A549 (cell line): ENCODE data around the gene ALDH1B1. TPM values are rescaled to one million over a fixed set of nuclear protein-coding genes. Genes with fewer than 3 reads are reported as not detected.
A peak's percentile ranks its signal among the peaks of the same experiment; 100 is the strongest.

Experiments used
- ATAC-seq, 2 experiments: fragments of 200-7000 bp in 1 of 2; fragments of >200 bp in 1 of 2; cut with Nextera tagmentation in 1 of 2; cut with Tn5 transposase in 1 of 2; 3 replicates each; pipeline versions ENCODE4 v1.8.0 to v1.9.1; 2018 to 2020; ENCODE audit warnings: mild to moderate bottlenecking in 1 of 2, moderate library complexity in 1 of 2
- CTCF ChIA-PET: fragments of 300-600 bp; sonication (Branson Sonifier 250); formaldehyde crosslinking; extraction: SDS; loops from one replicate; lab custom pipeline; 2021; ENCODE audit warnings: antibody characterized with exemption, inconsistent platforms; lab: Yijun Ruan, JAX
- POLR2A ChIA-PET: fragments of 350-600 bp; formaldehyde crosslinking; extraction: SDS; loops from one replicate; lab custom pipeline; 2021; ENCODE audit warnings: antibody characterized with exemption, inconsistent platforms; lab: Yijun Ruan, JAX
- DNase-seq, 2 experiments: peaks; one replicate each; pipeline versions ENCODE4 v3.0.0 to v3.0.0-alpha.2; 2011 to 2016; ENCODE audit warnings: low read depth in 1 of 2, low spot score in 1 of 2
- FAIRE-seq: peaks from 2 replicates; lab custom pipeline; 2011; peaks lifted over from hg19 to GRCh38; lab: Jason Lieb, UNC
- H3K27ac ChIP-seq, 2 experiments: fragments of >200 bp; sonication (Bioruptor Twin); formaldehyde crosslinking; 3 replicates each; pipeline ENCODE4 v1.5.1; 2016 to 2017
- H3K4me1 ChIP-seq: fragments of >200 bp; sonication (Bioruptor Twin); formaldehyde crosslinking; 3 replicates; pipeline ENCODE4 v1.6.1; 2016
- H3K4me2 ChIP-seq: fragments of >200 bp; sonication (Bioruptor Twin); formaldehyde crosslinking; 3 replicates; pipeline ENCODE4 v1.6.1; 2016
- H3K4me3 ChIP-seq: fragments of >200 bp; sonication (Bioruptor Twin); formaldehyde crosslinking; 3 replicates; pipeline ENCODE4 v1.5.1; 2016
- H3K9me3 ChIP-seq: fragments of >200 bp; sonication (Bioruptor Twin); formaldehyde crosslinking; 3 replicates; pipeline ENCODE4 v1.6.1; 2016
- ATOH8 ChIP-seq: fragments of 250-450 bp; sonication (Bioruptor Pico); IDR thresholded peaks from 2 replicates; pipeline ENCODE4 v1.5.0; 2020; ENCODE audit warnings: low read depth, mild to moderate bottlenecking, moderate library complexity
- BHLHE40 ChIP-seq: IDR thresholded peaks from 2 replicates; pipeline ENCODE4 v1.6.1; 2012; ENCODE audit warnings: low read depth, low read length, inconsistent platforms
- CBX8 ChIP-seq: fragments of 200-600 bp; sonication (generic); IDR thresholded peaks from 2 replicates; pipeline ENCODE4 v1.6.1; 2016
- CEBPB ChIP-seq, 2 experiments: fragments of >200 bp in 1 of 2; sonication (Bioruptor Twin) in 1 of 2; formaldehyde crosslinking in 1 of 2; IDR thresholded peaks; 2 replicates each; pipeline ENCODE4 v1.6.1; 2012 to 2016
- CHD4 ChIP-seq: fragments of 200-600 bp; sonication (generic); IDR thresholded peaks from 2 replicates; pipeline ENCODE4 v1.6.1; 2016; ENCODE audit warnings: antibody characterized with exemption, mild to moderate bottlenecking, borderline replicate concordance
- E2F6 ChIP-seq: IDR thresholded peaks from 2 replicates; pipeline ENCODE4 v1.6.1; 2012; ENCODE audit warnings: low read depth, borderline replicate concordance
- EHF ChIP-seq: fragments of 250-450 bp; sonication (Bioruptor Pico); IDR thresholded peaks from 2 replicates; pipeline ENCODE4 v1.5.0; 2020; ENCODE audit warnings: mild to moderate bottlenecking
- EHMT2 ChIP-seq: fragments of 200-600 bp; sonication (generic); IDR thresholded peaks from 2 replicates; pipeline ENCODE4 v1.6.1; 2016; ENCODE audit warnings: antibody characterized with exemption, low read depth, mild to moderate bottlenecking, moderate library complexity
- ESRRA ChIP-seq: fragments of 150-350 bp; IDR thresholded peaks from 2 replicates; pipeline ENCODE4 v1.6.1; 2014; ENCODE audit warnings: mild to moderate bottlenecking, low read length, borderline replicate concordance
- FOSB ChIP-seq: fragments of 250-450 bp; sonication (Bioruptor Pico); IDR thresholded peaks from 2 replicates; pipeline ENCODE4 v1.5.0; 2020; ENCODE audit warnings: mild to moderate bottlenecking, moderate library complexity
- FOSL2 ChIP-seq, 2 experiments: fragments of 450-650 bp in 1 of 2; fragments of >200 bp in 1 of 2; sonication (Bioruptor Twin) in 1 of 2; formaldehyde crosslinking; IDR thresholded peaks; 2 replicates each; pipeline versions ENCODE4 v1.5.0 to v1.6.1; 2016 to 2020; ENCODE audit warnings: mild to moderate bottlenecking in 1 of 2, moderate library complexity in 1 of 2
- GATA3 ChIP-seq: IDR thresholded peaks from 2 replicates; pipeline ENCODE4 v1.6.1; 2012; ENCODE audit warnings: borderline replicate concordance
- HDAC2 ChIP-seq: fragments of 200-600 bp; sonication (generic); IDR thresholded peaks from 2 replicates; pipeline ENCODE4 v1.6.1; 2016
- HES2 ChIP-seq: fragments of >200 bp; sonication (Bioruptor Twin); formaldehyde crosslinking; IDR thresholded peaks from 2 replicates; pipeline ENCODE4 v1.6.1; 2016
- HEYL ChIP-seq: fragments of 250-450 bp; sonication (Bioruptor Pico); IDR thresholded peaks from 2 replicates; pipeline ENCODE4 v1.8.0; 2021; ENCODE audit warnings: mild to moderate bottlenecking, moderate library complexity
- JUN ChIP-seq, 2 experiments: fragments of >200 bp; sonication (Bioruptor Twin); formaldehyde crosslinking; IDR thresholded peaks; 2 replicates in 1 of 2; 3 replicates in 1 of 2; pipeline ENCODE4 v1.6.1; 2016 to 2017
- JUNB ChIP-seq: fragments of >200 bp; sonication (Bioruptor Twin); formaldehyde crosslinking; IDR thresholded peaks from 2 replicates; pipeline ENCODE4 v1.6.1; 2016
- KDM1A ChIP-seq: fragments of 200-600 bp; sonication (generic); IDR thresholded peaks from 2 replicates; pipeline ENCODE4 v1.6.1; 2016; ENCODE audit warnings: low read depth, mild to moderate bottlenecking
- MYC ChIP-seq: IDR thresholded peaks from 2 replicates; pipeline ENCODE4 v1.6.1; 2012; ENCODE audit warnings: mild to moderate bottlenecking, inconsistent platforms, low read length, improper control_type of control experiment, borderline replicate concordance
- NFE2L2 ChIP-seq: fragments of 150-350 bp; conservative IDR thresholded peaks from 2 replicates; pipeline ENCODE4 v1.6.1; 2014; ENCODE audit warnings: low read length
- NPAS2 ChIP-seq: fragments of 250-450 bp; sonication (Bioruptor Pico); IDR thresholded peaks from 2 replicates; pipeline ENCODE4 v1.8.0; 2022; ENCODE audit warnings: mild to moderate bottlenecking, moderate library complexity, borderline replicate concordance
- NR3C1 ChIP-seq: fragments of >200 bp; sonication (Bioruptor Twin); formaldehyde crosslinking; IDR thresholded peaks from 3 replicates; pipeline ENCODE4 v1.6.1; 2017
- POLR2A ChIP-seq: IDR thresholded peaks from 2 replicates; pipeline ENCODE4 v1.6.1; 2012; ENCODE audit warnings: mild to moderate bottlenecking, low read length
- RAD21 ChIP-seq, 2 experiments: fragments of >200 bp in 1 of 2; sonication (Bioruptor Twin) in 1 of 2; formaldehyde crosslinking in 1 of 2; IDR thresholded peaks in 1 of 2; conservative IDR thresholded peaks in 1 of 2; 2 replicates in 1 of 2; 3 replicates in 1 of 2; pipeline ENCODE4 v1.6.1; 2012 to 2018; ENCODE audit warnings: inconsistent platforms in 1 of 2
- RCOR1 ChIP-seq: fragments of 150-350 bp; IDR thresholded peaks from 2 replicates; pipeline ENCODE4 v1.6.1; 2014; ENCODE audit warnings: antibody characterized with exemption, low read length, low read depth
- RFX5 ChIP-seq: fragments of 450-650 bp; IDR thresholded peaks from 2 replicates; pipeline ENCODE4 v1.7.1; 2014; ENCODE audit warnings: antibody characterized with exemption, mild to moderate bottlenecking, moderate library complexity
- RNF2 ChIP-seq: fragments of 200-600 bp; sonication (generic); IDR thresholded peaks from 2 replicates; pipeline ENCODE4 v1.6.1; 2016; ENCODE audit warnings: low read depth, mild to moderate bottlenecking, antibody characterized with exemption, moderate library complexity, borderline replicate concordance
- SREBF2 ChIP-seq: fragments of 450-650 bp; IDR thresholded peaks from 2 replicates; pipeline ENCODE4 v1.6.1; 2014; ENCODE audit warnings: mild to moderate bottlenecking, moderate library complexity
- ZFP36 ChIP-seq: fragments of 450-650 bp; IDR thresholded peaks from 2 replicates; pipeline ENCODE4 v1.6.1; 2014; ENCODE audit warnings: borderline replicate concordance; ENCODE audit not compliant: partially characterized antibody
- ZSCAN20 ChIP-seq: fragments of 250-450 bp; sonication (Bioruptor Pico); IDR thresholded peaks from 2 replicates; pipeline ENCODE4 v1.8.0; 2022; ENCODE audit warnings: mild to moderate bottlenecking, moderate library complexity
- WGBS: methylation state at CpG from one replicate; pipeline ENCODE4 v1.1.6; 2017; ENCODE audit errors: missing lambda C conversion rate; 5-methylcytosine and 5-hydroxymethylcytosine counted together
- polyA minus RNA-seq: library from RNA; depleted of rRNA, polyadenylated mRNA; stranded (reverse); fragments of >200 nt; gene quantifications from 2 replicates; pipeline ENCODE4 v1.2.3, GENCODE V29; 2011; rRNA and poly(A)+ RNA removed
- polyA plus RNA-seq, 4 experiments: library from polyadenylated mRNA; depleted of rRNA in 3 of 4; stranded (reverse); fragments of >200 nt; fragmentation: RNase III in 1 of 4; extraction: RNeasy Plus Mini Kit Qiagen cat#74134 plus additional on column Dnase treatment in 1 of 4; gene quantifications; 2 replicates in 3 of 4; 3 replicates in 1 of 4; pipeline ENCODE4 v1.2.3, GENCODE V29; 2011 to 2017
- TF ChIP-seq, protein P1 (sequence below): IDR thresholded peaks from 2 replicates; pipeline ENCODE4 v1.6.1; 2012
- TF ChIP-seq, protein P2 (sequence below): fragments of 200-600 bp; sonication (generic); IDR thresholded peaks from 2 replicates; pipeline ENCODE4 v1.6.1; 2016; ENCODE audit warnings: antibody characterized with exemption, mild to moderate bottlenecking, moderate library complexity
- TF ChIP-seq, protein P3 (sequence below): fragments of >200 bp; sonication (Bioruptor Twin); formaldehyde crosslinking; IDR thresholded peaks from 3 replicates; pipeline ENCODE4 v1.5.1; 2016

The ALDH1B1 gene
- 39.7 and 40.2 TPM in 2 replicates for polyA plus RNA-seq (2011; rRNA removed)
- polyA plus RNA-seq (2012; cell fraction: cytosol; rRNA removed) = 37.2 and 44.6 TPM in 2 replicates
- polyA plus RNA-seq (2012; cell fraction: nucleus; rRNA removed) = 31.1 and 32.9 TPM in 2 replicates
- polyA plus RNA-seq (2017; fragmentation: RNase III; extraction: RNeasy Plus Mini Kit Qiagen cat#74134 plus additional on column Dnase treatment) = 71.8 to 76.0 TPM (median 75.8 TPM) in 3 replicates
- 51.6 and 52.6 TPM in 2 replicates for polyA minus RNA-seq

DNA sequence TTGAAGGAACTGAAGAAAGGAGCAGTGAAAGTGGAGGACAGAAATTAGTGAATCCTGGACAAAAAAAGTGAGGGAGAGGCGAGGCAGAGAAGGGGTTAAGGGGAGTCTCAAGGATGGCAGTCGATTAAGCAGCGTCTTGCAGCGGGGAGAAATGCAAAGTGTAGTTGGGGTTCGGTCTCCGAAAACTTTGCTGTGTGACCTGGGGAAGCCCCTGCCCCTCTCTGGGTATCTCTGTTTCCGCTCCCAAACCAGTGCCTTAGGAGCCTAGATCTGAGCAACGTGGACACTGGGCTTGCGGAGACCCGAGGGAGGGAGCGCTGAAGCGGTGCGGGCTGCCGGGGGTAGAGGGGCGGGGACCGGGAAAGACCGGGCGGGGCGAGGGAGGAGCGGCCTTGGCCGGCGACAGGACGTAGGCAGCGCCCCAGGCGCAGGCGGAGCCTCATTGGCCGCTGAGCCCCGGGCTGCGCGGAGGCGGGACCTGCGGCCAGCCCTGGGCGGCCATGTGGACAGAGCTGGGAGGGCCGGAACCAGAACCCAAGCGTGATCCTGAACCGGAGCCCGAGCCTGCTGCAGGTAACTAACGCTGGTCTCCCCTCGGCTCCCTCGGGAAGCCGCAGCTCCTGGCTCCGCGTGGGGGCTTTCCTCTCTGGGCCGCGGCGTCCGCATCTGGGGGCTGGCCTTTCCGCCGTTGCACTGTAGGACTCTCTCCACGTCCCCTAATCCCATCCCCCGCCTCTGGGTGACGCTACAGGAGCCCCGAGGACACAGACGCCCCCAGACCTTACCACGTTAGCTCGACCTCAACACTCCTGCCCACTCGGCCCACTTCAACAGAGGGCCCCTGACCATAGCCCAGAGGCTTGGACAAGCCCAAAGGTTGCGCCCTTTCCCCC lies at the start of gene ALDH1B1:
Gene ALDH1B1, plus strand, starts transcription at position 468 of the 893 bp plus-strand sequence. CDS start 3,047 bp downstream, outside the sequence.
- no peaks in the 10 kb centered on the region for H3K9me3 ChIP-seq
- H3K4me1 ChIP-seq = peaks cover 14% of the 10 kb centered on the region; the same call in 1 of the 3 replicates
- DNase-seq (peak; percentile 86 to 97), FAIRE-seq (no peak), ATAC-seq (peak; percentile 98 to 100)
- peak within 1 kb of the TSS; percentile 66 for H3K4me3 ChIP-seq
- ChIA-PET CTCF (interaction anchor here (0.9 to 3.9 kb wide), 13 partner anchors 7 to 524 kb away, joined by 3 to 18 read pairs (median 4); no protein-coding TSS in a partner anchor), POLR2A (interaction anchor here (0.6 kb wide), 1 partner anchor 269 kb away, joined by 3 read pairs; no protein-coding TSS in a partner anchor)
- peak within 1 kb of the TSS; percentile 94 for H3K4me2 ChIP-seq
- WGBS = 2% methylated on average over 30 of the region's 58 CpGs
- peak within 1 kb of the TSS; percentile 86 to 96 for H3K27ac ChIP-seq
- TF ChIP-seq POLR2A (peak; percentile 71), NFE2L2 (no peak), RFX5 (no peak), HES2 (no peak), MYC (peak; percentile 89; the same call in 1 of the 2 replicates), CBX8 (no peak), KDM1A (no peak), ZFP36 (peak; percentile 74), EHMT2 (no peak), BHLHE40 (no peak), HDAC2 (no peak), EHF (CRISPR knock-in tag) (no peak), E2F6 (peak; percentile 74), RCOR1 (no peak), ATOH8 (CRISPR knock-in tag) (no peak), CHD4 (no peak), JUN (IDR thresholded peaks at IDR 0.05) (peak in 1 of 2 experiments; percentile 76; a peak in 2 of 5 replicates), FOSB (CRISPR knock-in tag) (no peak), NPAS2 (CRISPR knock-in tag) (no peak), HEYL (CRISPR knock-in tag) (no peak), RNF2 (no peak), SREBF2 (no peak), RAD21 (conservative IDR thresholded peaks at IDR 0.05 in 1 of 2, IDR thresholded peaks at IDR 0.05 in 1 of 2) (peak in 1 of 2 experiments; percentile 14; a peak in 1 of 5 replicates), GATA3 (no peak), JUNB (no peak), NR3C1 (no peak), ESRRA (no peak), CEBPB (IDR thresholded peaks at IDR 0.05) (no peak), FOSL2 (IDR thresholded peaks at IDR 0.05) (no peak), FOSL2 (CRISPR knock-in tag; IDR thresholded peaks at IDR 0.05) (no peak), ZSCAN20 (CRISPR knock-in tag) (no peak)
- TF ChIP-seq, protein P1, sequence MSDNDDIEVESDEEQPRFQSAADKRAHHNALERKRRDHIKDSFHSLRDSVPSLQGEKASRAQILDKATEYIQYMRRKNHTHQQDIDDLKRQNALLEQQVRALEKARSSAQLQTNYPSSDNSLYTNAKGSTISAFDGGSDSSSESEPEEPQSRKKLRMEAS = peak; percentile 93
- TF ChIP-seq, protein P2, sequence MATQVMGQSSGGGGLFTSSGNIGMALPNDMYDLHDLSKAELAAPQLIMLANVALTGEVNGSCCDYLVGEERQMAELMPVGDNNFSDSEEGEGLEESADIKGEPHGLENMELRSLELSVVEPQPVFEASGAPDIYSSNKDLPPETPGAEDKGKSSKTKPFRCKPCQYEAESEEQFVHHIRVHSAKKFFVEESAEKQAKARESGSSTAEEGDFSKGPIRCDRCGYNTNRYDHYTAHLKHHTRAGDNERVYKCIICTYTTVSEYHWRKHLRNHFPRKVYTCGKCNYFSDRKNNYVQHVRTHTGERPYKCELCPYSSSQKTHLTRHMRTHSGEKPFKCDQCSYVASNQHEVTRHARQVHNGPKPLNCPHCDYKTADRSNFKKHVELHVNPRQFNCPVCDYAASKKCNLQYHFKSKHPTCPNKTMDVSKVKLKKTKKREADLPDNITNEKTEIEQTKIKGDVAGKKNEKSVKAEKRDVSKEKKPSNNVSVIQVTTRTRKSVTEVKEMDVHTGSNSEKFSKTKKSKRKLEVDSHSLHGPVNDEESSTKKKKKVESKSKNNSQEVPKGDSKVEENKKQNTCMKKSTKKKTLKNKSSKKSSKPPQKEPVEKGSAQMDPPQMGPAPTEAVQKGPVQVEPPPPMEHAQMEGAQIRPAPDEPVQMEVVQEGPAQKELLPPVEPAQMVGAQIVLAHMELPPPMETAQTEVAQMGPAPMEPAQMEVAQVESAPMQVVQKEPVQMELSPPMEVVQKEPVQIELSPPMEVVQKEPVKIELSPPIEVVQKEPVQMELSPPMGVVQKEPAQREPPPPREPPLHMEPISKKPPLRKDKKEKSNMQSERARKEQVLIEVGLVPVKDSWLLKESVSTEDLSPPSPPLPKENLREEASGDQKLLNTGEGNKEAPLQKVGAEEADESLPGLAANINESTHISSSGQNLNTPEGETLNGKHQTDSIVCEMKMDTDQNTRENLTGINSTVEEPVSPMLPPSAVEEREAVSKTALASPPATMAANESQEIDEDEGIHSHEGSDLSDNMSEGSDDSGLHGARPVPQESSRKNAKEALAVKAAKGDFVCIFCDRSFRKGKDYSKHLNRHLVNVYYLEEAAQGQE = no peak
- TF ChIP-seq, protein P3, sequence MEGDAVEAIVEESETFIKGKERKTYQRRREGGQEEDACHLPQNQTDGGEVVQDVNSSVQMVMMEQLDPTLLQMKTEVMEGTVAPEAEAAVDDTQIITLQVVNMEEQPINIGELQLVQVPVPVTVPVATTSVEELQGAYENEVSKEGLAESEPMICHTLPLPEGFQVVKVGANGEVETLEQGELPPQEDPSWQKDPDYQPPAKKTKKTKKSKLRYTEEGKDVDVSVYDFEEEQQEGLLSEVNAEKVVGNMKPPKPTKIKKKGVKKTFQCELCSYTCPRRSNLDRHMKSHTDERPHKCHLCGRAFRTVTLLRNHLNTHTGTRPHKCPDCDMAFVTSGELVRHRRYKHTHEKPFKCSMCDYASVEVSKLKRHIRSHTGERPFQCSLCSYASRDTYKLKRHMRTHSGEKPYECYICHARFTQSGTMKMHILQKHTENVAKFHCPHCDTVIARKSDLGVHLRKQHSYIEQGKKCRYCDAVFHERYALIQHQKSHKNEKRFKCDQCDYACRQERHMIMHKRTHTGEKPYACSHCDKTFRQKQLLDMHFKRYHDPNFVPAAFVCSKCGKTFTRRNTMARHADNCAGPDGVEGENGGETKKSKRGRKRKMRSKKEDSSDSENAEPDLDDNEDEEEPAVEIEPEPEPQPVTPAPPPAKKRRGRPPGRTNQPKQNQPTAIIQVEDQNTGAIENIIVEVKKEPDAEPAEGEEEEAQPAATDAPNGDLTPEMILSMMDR = peak; percentile 32; the same call in 2 of the 3 replicates
